PC-9 (cell line): ENCODE data around the gene CLCF1. TPM values are rescaled to one million over a fixed set of nuclear protein-coding genes. Genes with fewer than 3 reads are reported as not detected.

Source experiments
- BruUV-seq: library from RNA; stranded (reverse); fragments of 400-500 nt; replicated peaks from 2 replicates; lab custom pipeline; 2021; lab: Mats Ljungman, UMichigan
- CTCF ChIA-PET: fragments of 300-600 bp; sonication (Branson Sonifier 250); formaldehyde crosslinking; loops from one replicate; lab custom pipeline; 2022; ENCODE audit warnings: antibody characterized with exemption; lab: Charles Lee
- POLR2A ChIA-PET: fragments of 300-600 bp; sonication (Branson Sonifier 250); formaldehyde crosslinking; loops from one replicate; lab custom pipeline; 2022; ENCODE audit warnings: antibody characterized with exemption; ENCODE audit not compliant: unreplicated experiment; lab: Charles Lee
- DNase-seq, 2 experiments: peaks; one replicate each; pipeline versions ENCODE4 v3.0.0 to v3.0.0-alpha.2; 2015 to 2022; ENCODE audit warnings: mixed read lengths in 1 of 2
- H2AFZ ChIP-seq: fragments of 200-600 bp; sonication (generic); 2 replicates; pipeline ENCODE4 v1.8.1; 2017; ENCODE audit warnings: antibody characterized with exemption
- H3F3A ChIP-seq: fragments of 200-600 bp; sonication (generic); 2 replicates; pipeline ENCODE4 v1.8.1; 2017; ENCODE audit warnings: antibody characterized with exemption, mild to moderate bottlenecking, low read depth; ENCODE audit not compliant: insufficient read depth
- H3K27ac ChIP-seq: fragments of 200-600 bp; sonication (generic); 2 replicates; pipeline ENCODE4 v1.6.1; 2016; ENCODE audit warnings: mixed run types
- H3K27me3 ChIP-seq: fragments of 200-600 bp; sonication (generic); 2 replicates; pipeline ENCODE4 v1.6.1; 2016; ENCODE audit warnings: low read depth, mixed run types; ENCODE audit not compliant: insufficient read depth
- H3K36me3 ChIP-seq: fragments of 200-600 bp; sonication (generic); 2 replicates; pipeline ENCODE4 v1.6.1; 2016; ENCODE audit warnings: low read depth, mixed run types
- H3K4me1 ChIP-seq: fragments of 200-600 bp; sonication (generic); replicated peaks from 2 replicates; pipeline ENCODE4 v1.6.1; 2016; ENCODE audit warnings: mixed run types; ENCODE audit not compliant: insufficient read depth
- H3K4me2 ChIP-seq: fragments of 200-600 bp; sonication (generic); 2 replicates; pipeline ENCODE4 v1.6.1; 2017; ENCODE audit warnings: mixed run types
- H3K4me3 ChIP-seq: fragments of 200-600 bp; sonication (generic); 2 replicates; pipeline ENCODE4 v1.6.1; 2016; ENCODE audit warnings: mixed run types
- H3K79me2 ChIP-seq: fragments of 200-600 bp; sonication (generic); 2 replicates; pipeline ENCODE4 v1.6.1; 2017; ENCODE audit warnings: low read depth, mixed run types
- H3K9me2 ChIP-seq: fragments of 200-600 bp; sonication (generic); 2 replicates; pipeline ENCODE4 v1.8.1; 2017; ENCODE audit warnings: mild to moderate bottlenecking; ENCODE audit not compliant: insufficient read depth
- H3K9me3 ChIP-seq: fragments of 200-600 bp; sonication (generic); 2 replicates; pipeline ENCODE4 v1.8.1; 2016; ENCODE audit warnings: low read depth; ENCODE audit not compliant: insufficient read depth
- H4K20me1 ChIP-seq: fragments of 200-600 bp; sonication (generic); 2 replicates; pipeline ENCODE4 v1.8.1; 2017; ENCODE audit not compliant: insufficient read depth
- CTCF ChIP-seq: fragments of 200-600 bp; sonication (generic); conservative IDR thresholded peaks from 2 replicates; pipeline ENCODE4 v1.6.1; 2017; ENCODE audit warnings: mixed run types, antibody characterized with exemption, mild to moderate bottlenecking, moderate library complexity
- EZH2 ChIP-seq: fragments of 200-600 bp; sonication (generic); IDR thresholded peaks from 2 replicates; pipeline ENCODE4 v1.8.0; 2017; ENCODE audit warnings: antibody characterized with exemption, low read depth
- intact Hi-C: fragments of 100-400 bp; cut with micrococcal nuclease; formaldehyde crosslinking; loops from one replicate; pipeline ENCODE4 v1.10.0; 2022; ENCODE audit not compliant: unreplicated experiment
- total RNA-seq: library from RNA; stranded (reverse); gene quantifications from 2 replicates; pipeline ENCODE4 v1.2.3, GENCODE V29; 2021

The CLCF1 gene
- total RNA-seq, 1 experiment from 2014 or later = 17.0 TPM

GRCh38 chr11:67374571-67375281 is 1.3 kb upstream of the CLCF1 start:
- intact Hi-C loops = loop anchor here (1.0 to 10.0 kb wide), 6 partner anchors 21 to 530 kb away; partner anchors contain the start of genes CDK2AP2, PITPNM1, POLD4 and RCE1
- TSS peak; percentile 80 for BruUV-seq
- H3K4me2 ChIP-seq = peak overlapping the region; percentile 94
- H4K20me1 ChIP-seq = peaks cover 23% of the 10 kb centered on the region
- TF ChIP-seq EZH2 (no peak), CTCF (no peak)
- H3F3A ChIP-seq = peaks cover 58% of the 10 kb centered on the region
- H3K9me2 ChIP-seq = no peaks in the 10 kb centered on the region
- no peaks in the 10 kb centered on the region for H3K9me3 ChIP-seq
- DNase-seq = peak; percentile 82 to 85
- ChIA-PET POLR2A (interaction anchor here (0.5 to 2.2 kb wide), 21 partner anchors 9 to 1486 kb away, joined by 3 to 48 read pairs (median 5); partner anchors contain the start of genes DPP3, FIBP and RAD9A), CTCF (interaction anchor here (0.6 to 2.6 kb wide), 12 partner anchors 8 to 461 kb away, joined by 3 to 14 read pairs (median 5); no protein-coding TSS in a partner anchor)
- H3K27me3 ChIP-seq = no peaks in the 10 kb centered on the region
- peaks cover 66% of the 10 kb centered on the region for H3K4me1 ChIP-seq
- H2AFZ ChIP-seq = no peak overlapping the region
- peak overlapping the region; percentile 87 for H3K4me3 ChIP-seq
- H3K36me3 ChIP-seq = no peaks in the 10 kb centered on the region
- peaks cover 55% of the 10 kb centered on the region for H3K79me2 ChIP-seq
- H3K27ac ChIP-seq = peak overlapping the region; percentile 99

- H3K79me2 ChIP-seq = peaks cover 63% of the 10 kb centered on the region
- H2AFZ ChIP-seq = no peak overlapping the region
- H3K36me3 ChIP-seq = no peaks in the 10 kb centered on the region; the same call in 1 of the 2 replicates
- peaks cover 58% of the 10 kb centered on the region for H3F3A ChIP-seq
- H3K27ac ChIP-seq = peak overlapping the region; percentile 99
- BruUV-seq = no TSS peak
- intact Hi-C loops = loop anchor here (1.0 to 10.0 kb wide), 6 partner anchors 8 to 529 kb away; partner anchors contain the start of genes CDK2AP2, PITPNM1, POLD4 and RCE1
- peaks cover 31% of the 10 kb centered on the region for H4K20me1 ChIP-seq
- peaks cover 58% of the 10 kb centered on the region for H3K4me1 ChIP-seq
- CTCF ChIA-PET = interaction anchor here (0.6 to 2.6 kb wide), 12 partner anchors 9 to 460 kb away, joined by 3 to 13 read pairs (median 4); no protein-coding TSS in a partner anchor
- DNase-seq = peak; percentile 98 to 99
- no peaks in the 10 kb centered on the region for H3K9me3 ChIP-seq
- H3K9me2 ChIP-seq = no peaks in the 10 kb centered on the region
- TF ChIP-seq EZH2 (no peak), CTCF (peak; percentile 64)
- H3K4me2 ChIP-seq = peak overlapping the region; percentile 94
- H3K27me3 ChIP-seq = no peaks in the 10 kb centered on the region
- peak overlapping the region; percentile 87 for H3K4me3 ChIP-seq
- POLR2A ChIA-PET = interaction anchor here (0.5 to 2.2 kb wide), 19 partner anchors 8 to 894 kb away, joined by 3 to 48 read pairs (median 5); partner anchors contain the start of genes DPP3 and RAD9A
These were observed 511 bp upstream of the CLCF1 start for GRCh38 chr11:67373648-67374570.
